Aorta (tissue), 5 donors: Measurements from ENCODE around the gene CCDC144A. TPM values are rescaled to one million over a fixed set of nuclear protein-coding genes. Genes with fewer than 3 reads are reported as not detected.
"Not testable (repeated sequence)": the region's sequence is repeated elsewhere in the genome, so short reads cannot be mapped to it uniquely, and the experiment has no call there.

ENCODE experiments used
- ATAC-seq: fragments of 200-7000 bp; cut with Tn5 transposase; one replicate; pipeline ENCODE4 v1.9.1; 2022; ENCODE audit warnings: moderate library complexity; ENCODE audit not compliant: low FRiP score
- DNase-seq, 2 donors: peaks; one replicate each; pipeline ENCODE4 v3.0.0-alpha.2; 2020
- H3K27ac ChIP-seq, 2 donors: one replicate each; pipeline ENCODE4 v1.5.1; 2013; ENCODE audit warnings: low read length in 2 of 2, mild to moderate bottlenecking in 2 of 2, moderate library complexity in 2 of 2, control low read depth in 1 of 2, inconsistent platforms in 1 of 2, low read depth in 1 of 2
- H3K27me3 ChIP-seq, 2 donors: one replicate each; pipeline ENCODE4 v1.6.1; 2013; ENCODE audit warnings: control low read depth in 1 of 2, low read length in 1 of 2, mild to moderate bottlenecking in 1 of 2, moderate library complexity in 1 of 2; ENCODE audit not compliant: insufficient read depth in 2 of 2, control insufficient read depth in 1 of 2
- H3K36me3 ChIP-seq, 2 donors: one replicate each; pipeline ENCODE4 v1.6.1; 2013; ENCODE audit warnings: control low read depth in 1 of 2, low read length in 1 of 2, mild to moderate bottlenecking in 1 of 2; ENCODE audit not compliant: insufficient read depth in 2 of 2, control insufficient read depth in 1 of 2
- H3K4me1 ChIP-seq, 2 donors: one replicate each; pipeline ENCODE4 v1.6.1; 2013; ENCODE audit warnings: low read length in 2 of 2, control low read depth in 1 of 2, mild to moderate bottlenecking in 1 of 2, moderate library complexity in 1 of 2; ENCODE audit not compliant: insufficient read depth in 2 of 2, control insufficient read depth in 1 of 2
- H3K4me3 ChIP-seq, 2 donors: one replicate each; pipeline ENCODE4 v1.5.1; 2013; ENCODE audit warnings: low read length in 2 of 2, control low read depth in 1 of 2, mild to moderate bottlenecking in 1 of 2
- H3K9me3 ChIP-seq: one replicate; pipeline ENCODE4 v1.6.1; 2013; ENCODE audit warnings: mild to moderate bottlenecking, low read length; ENCODE audit not compliant: control insufficient read depth
- WGBS, 2 donors: extraction: QIAGEN DNeasy Blood & Tissue Kit; methylation state at CpG; one replicate each; pipeline ENCODE4 v1.1.7; 2013; 5-methylcytosine and 5-hydroxymethylcytosine counted together
- intact Hi-C, 2 donors: fragments of 100-400 bp; cut with DNase I; formaldehyde crosslinking; loops; one replicate each; pipeline versions ENCODE4 v1.14.2 to v1.15.0; 2022
- polyA plus RNA-seq, 2 donors: library from polyadenylated mRNA; stranded (reverse); fragments of 200-250 nt; gene quantifications; one replicate each; pipeline ENCODE4 v1.2.3, GENCODE V29; 2013
- total RNA-seq, 2 donors: library from RNA; stranded (reverse); fragmentation: NEBNext Ultra II Directional; extraction: Animal tissue kit (Norgen Biotek cat#: 25700); gene quantifications; one replicate each; pipeline ENCODE4 v1.2.1, GENCODE V29; 2021
- donor health status: healthy with polysubstance abuse.
- donor health status: Bipolar disorder and iron deficiency.
- donor health status: DM: no; HTN: no; CAD: no.
- donor health status: DM: no; HTN: no; CAD: no.
- donor health status: DM: yes; HTN: yes; CAD: no.

The CCDC144A gene
- total and polyA plus RNA-seq, 4 donors = 2.5 to 18.6 (median 3.2) TPM; not detected in 1

DNA sequence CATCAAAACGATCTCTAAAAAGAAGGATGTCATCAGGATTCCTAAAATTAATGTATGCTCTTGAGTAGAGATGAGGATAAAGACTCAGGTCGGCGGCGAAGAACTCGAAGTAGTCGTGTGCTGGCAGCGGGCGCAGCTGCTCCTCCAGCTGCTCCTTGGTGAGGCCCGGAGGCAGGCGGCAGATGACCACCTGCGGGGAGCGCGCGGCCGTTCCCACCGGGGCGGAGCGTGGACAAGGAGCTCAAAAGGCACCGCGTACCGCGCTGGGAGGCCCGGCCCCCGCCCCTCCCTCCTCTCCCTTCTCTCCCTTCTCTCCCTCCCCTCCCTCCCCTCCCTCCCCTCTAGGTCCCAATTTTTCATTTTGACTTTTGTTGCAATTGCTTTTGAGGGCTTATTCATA is 56.5 kb downstream of the CCDC144A start:
- H3K27me3 ChIP-seq, H3K9me3 ChIP-seq, intact Hi-C loops, H3K4me1 ChIP-seq, H3K4me3 ChIP-seq, DNase-seq, H3K27ac ChIP-seq, H3K36me3 ChIP-seq: not testable (repeated sequence)
- 6 to 24% methylated on average over 10 to 24 of the region's 24 CpGs for WGBS, 2 donors
- ATAC-seq = peak; percentile 56

- ATAC-seq, H3K36me3 ChIP-seq, H3K27me3 ChIP-seq, H3K27ac ChIP-seq, intact Hi-C loops, H3K4me3 ChIP-seq, H3K4me1 ChIP-seq, DNase-seq, H3K9me3 ChIP-seq: not testable (repeated sequence)
- 50% methylated on average over 1 to 3 of the region's 3 CpGs for WGBS, 2 donors
These were observed 60.5 kb downstream of the CCDC144A start for GRCh38 chr17:16750515-16750914.

DNA sequence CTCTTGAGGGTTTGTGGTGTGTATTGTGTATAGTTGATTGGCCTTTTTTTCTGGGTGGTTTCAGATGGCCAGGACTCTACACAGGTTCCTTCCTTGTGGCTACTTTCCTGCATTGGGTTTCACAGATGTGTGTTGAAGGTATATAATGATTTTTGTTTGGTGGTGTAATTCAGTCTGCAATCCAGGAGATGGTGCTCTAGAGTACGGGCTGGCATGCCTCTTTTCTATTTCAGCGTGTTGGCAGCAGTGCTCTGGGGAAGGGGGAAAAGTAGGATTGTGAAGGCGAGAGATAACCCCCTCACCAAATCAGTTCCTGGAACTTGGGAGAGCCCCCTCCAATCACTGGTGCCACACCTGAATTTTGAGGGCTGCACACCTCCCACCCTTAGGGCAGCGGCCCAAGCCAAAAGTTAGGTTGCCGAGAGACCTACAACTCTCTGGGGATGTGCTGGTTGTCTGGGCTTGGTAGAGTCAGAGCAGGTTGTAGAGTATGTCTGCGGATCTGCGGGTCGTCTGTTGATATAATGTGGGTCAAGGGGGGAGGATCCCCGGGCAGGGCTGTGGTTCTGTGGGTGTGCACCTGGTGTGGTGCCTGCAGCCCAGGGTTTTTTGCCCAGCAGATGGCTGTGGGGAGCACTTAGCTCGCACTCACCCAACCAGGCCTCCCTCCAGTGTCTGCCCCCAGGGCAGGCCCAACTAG is 61.3 kb downstream of the CCDC144A start:
- H3K27ac ChIP-seq, H3K27me3 ChIP-seq, H3K4me3 ChIP-seq, intact Hi-C loops, DNase-seq, H3K4me1 ChIP-seq, H3K36me3 ChIP-seq, H3K9me3 ChIP-seq: not testable (repeated sequence)
- peak; percentile 62 for ATAC-seq
- 34 to 42% methylated on average over 6 to 10 of the region's 10 CpGs for WGBS, 2 donors

GRCh38 chr17:16751924-16752287 is 61.9 kb downstream of the CCDC144A start:
- H3K4me3 ChIP-seq, H3K27ac ChIP-seq, H3K27me3 ChIP-seq, H3K36me3 ChIP-seq, ATAC-seq, H3K9me3 ChIP-seq, intact Hi-C loops, H3K4me1 ChIP-seq, DNase-seq: not testable (repeated sequence)
- WGBS, 2 donors = 95 to 96% methylated on average over 7 to 10 of the region's 10 CpGs

GRCh38 chr17:16757520-16757919 is 67.5 kb downstream of the CCDC144A start:
- peak; percentile 12 for ATAC-seq
- H3K27me3 ChIP-seq, H3K27ac ChIP-seq, H3K4me3 ChIP-seq, H3K9me3 ChIP-seq, intact Hi-C loops, DNase-seq, H3K4me1 ChIP-seq, H3K36me3 ChIP-seq: not testable (repeated sequence)
- 87 to 93% methylated on average over 3 of the region's 3 CpGs for WGBS, 2 donors

- H3K4me3 ChIP-seq, H3K36me3 ChIP-seq, H3K4me1 ChIP-seq, H3K9me3 ChIP-seq, intact Hi-C loops, DNase-seq, H3K27ac ChIP-seq, ATAC-seq, H3K27me3 ChIP-seq: not testable (repeated sequence)
- WGBS, 2 donors = 91 to 93% methylated on average over 3 of the region's 3 CpGs
These were observed 68.1 kb downstream of the CCDC144A start for GRCh38 chr17:16758177-16758576.

DNA sequence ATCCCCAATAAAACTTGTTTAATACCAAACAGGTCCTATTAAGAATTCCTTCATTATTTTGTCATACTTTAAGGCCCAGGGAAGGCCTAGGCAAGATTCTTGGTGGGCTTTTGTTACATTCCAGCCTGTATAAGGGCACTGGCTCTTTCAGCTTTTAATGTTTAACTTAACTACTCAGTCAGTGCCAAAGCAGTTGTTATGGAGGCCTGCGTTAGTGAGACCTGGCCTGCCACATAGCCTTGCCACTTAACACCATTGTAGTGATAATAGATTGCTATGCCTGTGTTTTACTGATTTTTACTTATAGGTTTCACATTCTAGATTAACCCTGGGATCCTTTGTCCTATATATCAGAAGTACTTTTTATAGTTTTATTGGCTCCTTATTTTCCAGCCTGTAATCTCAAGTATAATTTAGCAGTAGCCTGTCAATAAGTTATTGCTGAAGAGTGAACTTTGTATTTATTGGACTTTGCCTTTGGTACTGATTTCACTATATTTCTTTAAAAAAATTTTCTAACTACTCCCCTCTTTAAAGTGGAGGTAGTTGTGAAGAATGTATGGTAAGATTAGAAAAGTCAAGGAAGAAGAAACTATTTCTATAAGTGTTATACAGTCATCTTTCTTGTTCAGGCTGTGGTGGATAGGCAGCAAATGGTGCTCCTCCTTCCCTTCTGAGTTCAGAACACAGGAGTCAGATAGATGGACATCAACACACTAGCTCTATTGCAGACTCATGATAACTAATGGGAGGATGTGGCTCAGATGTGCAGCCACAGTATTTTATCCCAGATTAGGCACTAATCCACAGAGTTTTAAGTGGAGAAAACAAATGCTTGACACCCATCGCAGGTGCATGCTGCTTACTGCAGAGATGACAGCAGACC is 78.5 kb downstream of the CCDC144A start:
- H3K9me3 ChIP-seq, intact Hi-C loops, H3K27me3 ChIP-seq, H3K4me3 ChIP-seq, ATAC-seq, H3K27ac ChIP-seq, H3K4me1 ChIP-seq, DNase-seq, H3K36me3 ChIP-seq: not testable (repeated sequence)
- WGBS, 2 donors = 92 to 100% methylated on average over 1 to 2 of the region's 2 CpGs

DNA sequence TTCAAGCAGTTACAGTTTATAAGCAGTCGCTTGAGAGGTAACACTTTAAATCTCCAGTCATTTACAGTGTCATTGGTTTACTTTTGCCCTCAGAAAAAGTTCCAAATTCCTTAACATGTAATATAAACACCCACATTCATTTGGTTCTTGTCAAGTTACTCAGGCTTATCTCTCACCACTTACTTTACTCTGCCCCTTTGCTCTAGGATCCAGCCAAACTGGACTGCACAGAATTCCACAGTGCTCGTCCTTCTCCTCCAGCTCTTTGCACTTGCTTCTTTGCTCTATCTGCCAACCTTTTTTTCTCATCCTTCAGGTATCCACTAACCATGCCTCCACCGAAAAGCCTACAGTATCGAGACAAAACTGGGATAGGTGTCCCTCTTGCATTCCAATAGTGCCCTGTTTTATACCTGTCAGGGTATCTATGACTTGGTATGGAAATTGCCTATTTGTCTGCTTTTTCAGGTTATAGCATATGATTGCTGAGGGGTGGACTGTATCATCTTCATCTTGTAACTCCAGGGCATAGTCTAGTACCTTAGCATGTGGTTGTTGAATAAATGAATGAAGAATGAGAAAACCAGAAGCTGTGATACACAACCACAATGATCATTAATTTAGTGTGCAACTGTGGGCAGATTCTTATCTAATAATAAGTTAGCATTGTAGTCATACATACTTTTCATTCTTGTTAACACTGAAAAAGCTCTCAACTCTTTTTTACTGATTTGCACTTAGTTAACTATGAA is 82.5 kb downstream of the CCDC144A start:
- H3K4me3 ChIP-seq, H3K9me3 ChIP-seq, H3K27me3 ChIP-seq, ATAC-seq, H3K27ac ChIP-seq, intact Hi-C loops, DNase-seq, H3K36me3 ChIP-seq, H3K4me1 ChIP-seq: not testable (repeated sequence)
- WGBS, 2 donors = 35 to 66% methylated on average over 2 of the region's 4 CpGs
